K562 (cell line): ENCODE measurements around the gene MAPRE2.

Experiments
- CBX5 ChIP-seq: IDR thresholded peaks from 2 replicates; pipeline ENCODE4 v1.6.1; 2014; ENCODE audit warnings: low read depth, borderline replicate concordance
- IFI16 ChIP-seq: fragments of 250-450 bp; sonication (Bioruptor Pico); IDR thresholded peaks from 2 replicates; pipeline ENCODE4 v2.1.2; 2022; ENCODE audit warnings: mild to moderate bottlenecking, inconsistent platforms
- TF ChIP-seq, protein P1 (sequence below), 2 experiments: IDR thresholded peaks in 1 of 2; conservative IDR thresholded peaks in 1 of 2; 2 replicates each; pipeline ENCODE4 v1.6.1; 2016; ENCODE audit warnings: low read depth in 2 of 2, mild to moderate bottlenecking in 1 of 2, missing compliant biosample characterization in 1 of 2, missing genetic modification characterization in 1 of 2, moderate library complexity in 1 of 2

DNA sequence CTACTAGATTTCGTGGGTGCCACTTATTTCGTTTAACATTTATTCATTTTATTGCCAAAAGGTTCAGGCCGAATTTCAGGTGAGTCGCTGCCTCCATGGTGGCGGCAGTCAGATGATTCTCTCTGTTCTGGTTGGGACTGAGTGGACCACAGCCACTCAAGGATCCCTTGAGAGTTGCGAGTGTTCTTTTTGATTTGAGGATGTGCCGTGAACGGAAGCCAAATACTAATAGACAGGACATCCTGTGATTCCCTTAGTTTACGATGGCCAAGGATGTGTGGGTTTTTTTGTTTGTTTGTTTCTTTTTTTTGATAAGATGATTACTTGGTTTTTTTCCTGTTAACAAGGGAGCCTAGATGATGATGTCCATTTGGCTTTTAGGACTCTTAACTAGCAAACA lies 13.2 kb downstream of the MAPRE2 start:
- TF ChIP-seq CBX5 (no peak), IFI16 (CRISPR knock-in tag) (no peak)
- TF ChIP-seq, protein P1, sequence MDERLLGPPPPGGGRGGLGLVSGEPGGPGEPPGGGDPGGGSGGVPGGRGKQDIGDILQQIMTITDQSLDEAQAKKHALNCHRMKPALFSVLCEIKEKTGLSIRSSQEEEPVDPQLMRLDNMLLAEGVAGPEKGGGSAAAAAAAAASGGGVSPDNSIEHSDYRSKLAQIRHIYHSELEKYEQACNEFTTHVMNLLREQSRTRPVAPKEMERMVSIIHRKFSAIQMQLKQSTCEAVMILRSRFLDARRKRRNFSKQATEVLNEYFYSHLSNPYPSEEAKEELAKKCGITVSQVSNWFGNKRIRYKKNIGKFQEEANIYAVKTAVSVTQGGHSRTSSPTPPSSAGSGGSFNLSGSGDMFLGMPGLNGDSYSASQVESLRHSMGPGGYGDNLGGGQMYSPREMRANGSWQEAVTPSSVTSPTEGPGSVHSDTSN (CRISPR knock-in tag; IDR thresholded peaks at IDR 0.05; ENCODE audit: low read depth), result no peak
- TF ChIP-seq, protein P1 (tag; conservative IDR thresholded peaks at IDR 0.05; ENCODE audit: low read depth), result no peak
